22Rv1 (cell line): ENCODE data around the gene CAMK2D.

Experiments used
- H3K27ac ChIP-seq: fragments of 450-650 bp; 2 replicates; pipeline ENCODE4 v1.5.1; 2017
- CTCF ChIP-seq: fragments of 450-650 bp; IDR thresholded peaks from 2 replicates; pipeline ENCODE4 v1.5.1; 2017; ENCODE audit warnings: mild to moderate bottlenecking
- ZFX ChIP-seq: fragments of 450-650 bp; IDR thresholded peaks from 2 replicates; pipeline ENCODE4 v1.6.1; 2017; ENCODE audit warnings: antibody characterized with exemption, borderline replicate concordance

The CAMK2D gene

GRCh38 chr4:113480109-113480508 is 281.4 kb downstream of the CAMK2D start:
- no peak overlapping the region for H3K27ac ChIP-seq
- TF ChIP-seq CTCF, result no peak
- TF ChIP-seq ZFX, result no peak

GRCh38 chr4:113478032-113478431 is 283.5 kb downstream of the CAMK2D start:
- TF ChIP-seq ZFX, result no peak
- no peak for TF ChIP-seq CTCF
- no peak overlapping the region for H3K27ac ChIP-seq

GRCh38 chr4:113476800-113477199 is 284.7 kb downstream of the CAMK2D start:
- TF ChIP-seq ZFX (no peak), CTCF (no peak)
- H3K27ac ChIP-seq, result no peak overlapping the region

- TF ChIP-seq CTCF (no peak), ZFX (no peak)
- no peak overlapping the region for H3K27ac ChIP-seq
These were observed 287.5 kb downstream of the CAMK2D start for GRCh38 chr4:113474017-113474416.

GRCh38 chr4:113472864-113473263 is 288.7 kb downstream of the CAMK2D start:
- TF ChIP-seq CTCF, result no peak
- no peak for TF ChIP-seq ZFX
- no peak overlapping the region for H3K27ac ChIP-seq

- no peak for TF ChIP-seq ZFX
- no peak for TF ChIP-seq CTCF
- no peak overlapping the region for H3K27ac ChIP-seq
These were observed 290.2 kb downstream of the CAMK2D start for GRCh38 chr4:113471146-113471860.

GRCh38 chr4:113469926-113470325 is 291.6 kb downstream of the CAMK2D start:
- TF ChIP-seq ZFX (no peak), CTCF (no peak)
- H3K27ac ChIP-seq, result no peak overlapping the region
